WTC11 (cell line): ENCODE data around the gene NCBP1. TPM values are rescaled to one million over a fixed set of nuclear protein-coding genes. Genes with fewer than 3 reads are reported as not detected.
"Not testable (repeated sequence)": the region's sequence is repeated elsewhere in the genome, so short reads cannot be mapped to it uniquely, and the experiment has no call there.

ENCODE experiments used
- ATAC-seq: fragments of 200-7000 bp; cut with Tn5 transposase; 2 replicates; pipeline ENCODE4 v1.10.0; 2021; ENCODE audit warnings: mild to moderate bottlenecking, moderate library complexity
- CTCF ChIA-PET: fragments of 300-600 bp; sonication (Branson Sonifier 250); formaldehyde crosslinking; loops from one replicate; lab custom pipeline; 2021; ENCODE audit warnings: antibody characterized with exemption; lab: Charles Lee
- POLR2A ChIA-PET: fragments of 350-600 bp; sonication (Branson Sonifier 250); formaldehyde crosslinking; loops from one replicate; lab custom pipeline; 2021; ENCODE audit warnings: antibody characterized with exemption; lab: Charles Lee
- DNase-seq: peaks from one replicate; pipeline ENCODE4 v3.0.0; 2021; ENCODE audit warnings: low spot score
- H3K27ac Mint-ChIP-seq: 2 replicates; pipeline ENCODE4 v1.8.0; 2021; ENCODE audit warnings: mixed read lengths
- H3K27me3 Mint-ChIP-seq: 2 replicates; pipeline ENCODE4 v1.8.0; 2021; ENCODE audit warnings: low read depth, mild to moderate bottlenecking, moderate library complexity, mixed read lengths
- H3K36me3 Mint-ChIP-seq: 2 replicates; pipeline ENCODE4 v1.8.0; 2021; ENCODE audit warnings: mixed read lengths
- H3K4me1 Mint-ChIP-seq: 2 replicates; pipeline ENCODE4 v1.8.0; 2022; ENCODE audit warnings: mixed read lengths
- H3K4me3 Mint-ChIP-seq: 2 replicates; pipeline ENCODE4 v1.8.0; 2021; ENCODE audit warnings: mild to moderate bottlenecking, moderate library complexity, mixed read lengths
- H3K9me3 Mint-ChIP-seq: 2 replicates; pipeline ENCODE4 v1.8.0; 2021; ENCODE audit warnings: mixed read lengths
- ETV6 ChIP-seq: sonication (generic); formaldehyde crosslinking; IDR thresholded peaks from 2 replicates; pipeline ENCODE4 v1.8.1; 2022; ENCODE audit warnings: mild to moderate bottlenecking, missing genetic modification reagents
- IRF2 ChIP-seq: sonication (generic); formaldehyde crosslinking; IDR thresholded peaks from 2 replicates; pipeline ENCODE4 v1.8.0; 2022; ENCODE audit warnings: low read depth, missing genetic modification reagents, borderline replicate concordance
- JUN ChIP-seq: sonication (generic); formaldehyde crosslinking; IDR thresholded peaks from 2 replicates; pipeline ENCODE4 v1.8.0; 2023; ENCODE audit warnings: mild to moderate bottlenecking, missing genetic modification reagents
- MYBL2 ChIP-seq: sonication (generic); formaldehyde crosslinking; IDR thresholded peaks from 2 replicates; pipeline ENCODE4 v1.8.1; 2023; ENCODE audit warnings: mild to moderate bottlenecking, moderate library complexity, missing genetic modification reagents
- NFE2L1 ChIP-seq: sonication (generic); formaldehyde crosslinking; IDR thresholded peaks from 2 replicates; pipeline ENCODE4 v1.8.1; 2023; ENCODE audit warnings: missing genetic modification reagents
- NR3C1 ChIP-seq: sonication (generic); formaldehyde crosslinking; conservative IDR thresholded peaks from 2 replicates; pipeline ENCODE4 v1.8.1; 2023; ENCODE audit warnings: low read depth, mild to moderate bottlenecking, missing genetic modification reagents
- OVOL2 ChIP-seq: fragments of 250-450 bp; sonication (Bioruptor Pico); IDR thresholded peaks from 2 replicates; pipeline ENCODE4 v1.9.0; 2021; ENCODE audit warnings: mild to moderate bottlenecking, borderline replicate concordance
- RELA ChIP-seq: sonication (generic); formaldehyde crosslinking; IDR thresholded peaks from 2 replicates; pipeline ENCODE4 v1.8.1; 2022; ENCODE audit warnings: missing genetic modification reagents, mild to moderate bottlenecking, borderline replicate concordance
- RORB ChIP-seq: fragments of 250-450 bp; sonication (Bioruptor Pico); IDR thresholded peaks from 2 replicates; pipeline ENCODE4 v1.9.0; 2021; ENCODE audit warnings: mild to moderate bottlenecking
- SP1 ChIP-seq: sonication (generic); formaldehyde crosslinking; conservative IDR thresholded peaks from 2 replicates; pipeline ENCODE4 v1.8.1; 2022; ENCODE audit warnings: missing genetic modification reagents
- TCF7 ChIP-seq: sonication (generic); formaldehyde crosslinking; IDR thresholded peaks from 2 replicates; pipeline ENCODE4 v1.8.0; 2022; ENCODE audit warnings: mild to moderate bottlenecking, low read depth, missing genetic modification reagents, moderate library complexity
- TEAD1 ChIP-seq: sonication (generic); formaldehyde crosslinking; IDR thresholded peaks from 2 replicates; pipeline ENCODE4 v1.8.0; 2022; ENCODE audit warnings: mild to moderate bottlenecking, missing genetic modification reagents
- TEAD4 ChIP-seq: sonication (generic); formaldehyde crosslinking; IDR thresholded peaks from 2 replicates; pipeline ENCODE4 v1.8.0; 2022; ENCODE audit warnings: mild to moderate bottlenecking, missing genetic modification reagents
- TP53 ChIP-seq: sonication (generic); formaldehyde crosslinking; IDR thresholded peaks from 2 replicates; pipeline ENCODE4 v1.8.1; 2023; ENCODE audit warnings: mild to moderate bottlenecking, missing genetic modification reagents
- ZBTB21 ChIP-seq: sonication (generic); formaldehyde crosslinking; IDR thresholded peaks from 2 replicates; pipeline ENCODE4 v1.8.1; 2023; ENCODE audit warnings: mild to moderate bottlenecking, missing genetic modification reagents, borderline replicate concordance
- ZNF396 ChIP-seq: fragments of 250-450 bp; sonication (Bioruptor Pico); IDR thresholded peaks from 2 replicates; pipeline ENCODE4 v1.8.0; 2021; ENCODE audit warnings: mild to moderate bottlenecking, moderate library complexity, borderline replicate concordance
- ZNF416 ChIP-seq: fragments of 250-450 bp; sonication (Bioruptor Pico); IDR thresholded peaks from 2 replicates; pipeline ENCODE4 v1.9.0; 2021; ENCODE audit warnings: mild to moderate bottlenecking, inconsistent platforms
- total RNA-seq: library from RNA; stranded (reverse); gene quantifications from 3 replicates; pipeline ENCODE4 v1.2.3, GENCODE V29; 2021
- TF ChIP-seq, protein P1 (sequence below): fragments of 250-450 bp; sonication (Bioruptor Pico); IDR thresholded peaks from 2 replicates; pipeline ENCODE4 v1.9.0; 2021; ENCODE audit warnings: mild to moderate bottlenecking
- TF ChIP-seq, protein P2 (sequence below): sonication (generic); formaldehyde crosslinking; IDR thresholded peaks from 2 replicates; pipeline ENCODE4 v1.8.0; 2022; ENCODE audit warnings: mild to moderate bottlenecking, missing genetic modification reagents
- TF ChIP-seq, protein P3 (sequence below): sonication (generic); formaldehyde crosslinking; IDR thresholded peaks from 2 replicates; pipeline ENCODE4 v1.8.1; 2023; ENCODE audit warnings: mild to moderate bottlenecking, missing genetic modification reagents
- TF ChIP-seq, protein P4 (sequence below): fragments of 250-450 bp; sonication (Bioruptor Pico); IDR thresholded peaks from 2 replicates; pipeline ENCODE4 v1.8.0; 2021; ENCODE audit warnings: mild to moderate bottlenecking
- TF ChIP-seq, protein P5 (sequence below): fragments of 250-450 bp; sonication (Bioruptor Pico); IDR thresholded peaks from 2 replicates; pipeline ENCODE4 v1.9.0; 2021; ENCODE audit warnings: mild to moderate bottlenecking, borderline replicate concordance
- TF ChIP-seq, protein P6 (sequence below): sonication (generic); formaldehyde crosslinking; IDR thresholded peaks from 2 replicates; pipeline ENCODE4 v1.8.0; 2022; ENCODE audit warnings: mild to moderate bottlenecking, missing genetic modification reagents

The NCBP1 gene
- total RNA-seq, 1 experiment from 2014 or later: 61.1 TPM

DNA sequence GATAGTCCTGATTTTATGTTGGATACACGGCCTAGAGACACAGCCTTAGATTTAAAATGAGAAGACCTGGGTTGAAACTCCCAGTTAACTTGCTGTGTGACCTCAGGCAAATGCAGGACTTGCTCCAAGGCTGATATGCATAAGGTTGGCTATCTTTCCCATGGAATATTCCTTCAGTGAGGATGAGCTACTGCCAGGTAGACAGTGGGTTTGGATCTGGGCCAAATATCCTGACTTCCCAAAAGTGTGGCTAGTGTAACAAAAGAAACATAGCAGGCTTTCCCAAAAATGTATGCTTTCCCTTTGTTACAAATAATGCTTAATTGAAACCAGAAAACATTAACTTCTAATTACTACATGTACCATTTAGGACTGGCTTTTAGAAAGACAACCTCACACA, 64.2 kb downstream of the NCBP1 start (continued):
- TF ChIP-seq RORB (CRISPR knock-in tag) (no peak), IRF2 (CRISPR knock-in tag) (no peak), SP1 (CRISPR knock-in tag) (no peak), TEAD1 (no peak), MYBL2 (CRISPR knock-in tag) (no peak), TEAD4 (CRISPR knock-in tag) (no peak), JUN (CRISPR knock-in tag) (no peak), OVOL2 (CRISPR knock-in tag) (no peak), TCF7 (CRISPR knock-in tag) (no peak), ETV6 (no peak)
- TF ChIP-seq, protein P1, sequence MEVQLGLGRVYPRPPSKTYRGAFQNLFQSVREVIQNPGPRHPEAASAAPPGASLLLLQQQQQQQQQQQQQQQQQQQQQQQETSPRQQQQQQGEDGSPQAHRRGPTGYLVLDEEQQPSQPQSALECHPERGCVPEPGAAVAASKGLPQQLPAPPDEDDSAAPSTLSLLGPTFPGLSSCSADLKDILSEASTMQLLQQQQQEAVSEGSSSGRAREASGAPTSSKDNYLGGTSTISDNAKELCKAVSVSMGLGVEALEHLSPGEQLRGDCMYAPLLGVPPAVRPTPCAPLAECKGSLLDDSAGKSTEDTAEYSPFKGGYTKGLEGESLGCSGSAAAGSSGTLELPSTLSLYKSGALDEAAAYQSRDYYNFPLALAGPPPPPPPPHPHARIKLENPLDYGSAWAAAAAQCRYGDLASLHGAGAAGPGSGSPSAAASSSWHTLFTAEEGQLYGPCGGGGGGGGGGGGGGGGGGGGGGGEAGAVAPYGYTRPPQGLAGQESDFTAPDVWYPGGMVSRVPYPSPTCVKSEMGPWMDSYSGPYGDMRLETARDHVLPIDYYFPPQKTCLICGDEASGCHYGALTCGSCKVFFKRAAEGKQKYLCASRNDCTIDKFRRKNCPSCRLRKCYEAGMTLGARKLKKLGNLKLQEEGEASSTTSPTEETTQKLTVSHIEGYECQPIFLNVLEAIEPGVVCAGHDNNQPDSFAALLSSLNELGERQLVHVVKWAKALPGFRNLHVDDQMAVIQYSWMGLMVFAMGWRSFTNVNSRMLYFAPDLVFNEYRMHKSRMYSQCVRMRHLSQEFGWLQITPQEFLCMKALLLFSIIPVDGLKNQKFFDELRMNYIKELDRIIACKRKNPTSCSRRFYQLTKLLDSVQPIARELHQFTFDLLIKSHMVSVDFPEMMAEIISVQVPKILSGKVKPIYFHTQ (CRISPR knock-in tag): no peak
- TF ChIP-seq, protein P2, sequence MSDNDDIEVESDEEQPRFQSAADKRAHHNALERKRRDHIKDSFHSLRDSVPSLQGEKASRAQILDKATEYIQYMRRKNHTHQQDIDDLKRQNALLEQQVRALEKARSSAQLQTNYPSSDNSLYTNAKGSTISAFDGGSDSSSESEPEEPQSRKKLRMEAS (CRISPR knock-in tag): no peak
- TF ChIP-seq, protein P3, sequence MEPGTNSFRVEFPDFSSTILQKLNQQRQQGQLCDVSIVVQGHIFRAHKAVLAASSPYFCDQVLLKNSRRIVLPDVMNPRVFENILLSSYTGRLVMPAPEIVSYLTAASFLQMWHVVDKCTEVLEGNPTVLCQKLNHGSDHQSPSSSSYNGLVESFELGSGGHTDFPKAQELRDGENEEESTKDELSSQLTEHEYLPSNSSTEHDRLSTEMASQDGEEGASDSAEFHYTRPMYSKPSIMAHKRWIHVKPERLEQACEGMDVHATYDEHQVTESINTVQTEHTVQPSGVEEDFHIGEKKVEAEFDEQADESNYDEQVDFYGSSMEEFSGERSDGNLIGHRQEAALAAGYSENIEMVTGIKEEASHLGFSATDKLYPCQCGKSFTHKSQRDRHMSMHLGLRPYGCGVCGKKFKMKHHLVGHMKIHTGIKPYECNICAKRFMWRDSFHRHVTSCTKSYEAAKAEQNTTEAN (CRISPR knock-in tag): no peak

DNA sequence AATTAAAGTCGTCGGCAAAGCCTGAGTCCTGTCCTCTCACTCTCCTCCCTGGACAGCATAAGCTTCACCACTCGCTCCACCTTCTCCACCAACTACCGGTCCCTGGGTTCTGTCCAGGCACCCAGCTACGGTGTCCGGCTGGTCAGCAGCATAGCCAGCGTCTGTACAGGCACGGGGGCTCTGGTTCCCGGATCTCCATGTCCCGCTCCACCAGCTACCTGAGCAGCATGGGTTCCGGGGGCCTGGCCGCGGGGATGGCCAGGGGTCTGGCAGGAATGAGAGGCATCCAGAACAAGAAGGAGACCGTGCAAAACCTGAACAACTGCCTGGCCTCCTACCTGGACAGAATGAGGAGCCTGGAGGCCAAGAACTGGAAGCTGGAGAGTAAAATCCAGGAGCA, 65.2 kb downstream of the NCBP1 start:
- ChIA-PET POLR2A (no interaction called here), CTCF (no interaction called here)
- Mint-ChIP-seq H3K36me3 (no peaks in the 10 kb centered on the region), H3K4me1 (peaks cover 20% of the 10 kb centered on the region)
- TF ChIP-seq RELA (CRISPR knock-in tag): no peak
- no peak for TF ChIP-seq ZBTB21 (CRISPR knock-in tag)
- TF ChIP-seq NR3C1 (CRISPR knock-in tag): no peak
- no peak for TF ChIP-seq IRF2 (CRISPR knock-in tag)
- TF ChIP-seq NFE2L1 (CRISPR knock-in tag): no peak
- TF ChIP-seq, protein P4, sequence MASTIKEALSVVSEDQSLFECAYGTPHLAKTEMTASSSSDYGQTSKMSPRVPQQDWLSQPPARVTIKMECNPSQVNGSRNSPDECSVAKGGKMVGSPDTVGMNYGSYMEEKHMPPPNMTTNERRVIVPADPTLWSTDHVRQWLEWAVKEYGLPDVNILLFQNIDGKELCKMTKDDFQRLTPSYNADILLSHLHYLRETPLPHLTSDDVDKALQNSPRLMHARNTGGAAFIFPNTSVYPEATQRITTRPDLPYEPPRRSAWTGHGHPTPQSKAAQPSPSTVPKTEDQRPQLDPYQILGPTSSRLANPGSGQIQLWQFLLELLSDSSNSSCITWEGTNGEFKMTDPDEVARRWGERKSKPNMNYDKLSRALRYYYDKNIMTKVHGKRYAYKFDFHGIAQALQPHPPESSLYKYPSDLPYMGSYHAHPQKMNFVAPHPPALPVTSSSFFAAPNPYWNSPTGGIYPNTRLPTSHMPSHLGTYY: no peak
- TF ChIP-seq ZNF416 (CRISPR knock-in tag): no peak
- TF ChIP-seq SP1 (CRISPR knock-in tag): no peak
- TF ChIP-seq, protein P5, sequence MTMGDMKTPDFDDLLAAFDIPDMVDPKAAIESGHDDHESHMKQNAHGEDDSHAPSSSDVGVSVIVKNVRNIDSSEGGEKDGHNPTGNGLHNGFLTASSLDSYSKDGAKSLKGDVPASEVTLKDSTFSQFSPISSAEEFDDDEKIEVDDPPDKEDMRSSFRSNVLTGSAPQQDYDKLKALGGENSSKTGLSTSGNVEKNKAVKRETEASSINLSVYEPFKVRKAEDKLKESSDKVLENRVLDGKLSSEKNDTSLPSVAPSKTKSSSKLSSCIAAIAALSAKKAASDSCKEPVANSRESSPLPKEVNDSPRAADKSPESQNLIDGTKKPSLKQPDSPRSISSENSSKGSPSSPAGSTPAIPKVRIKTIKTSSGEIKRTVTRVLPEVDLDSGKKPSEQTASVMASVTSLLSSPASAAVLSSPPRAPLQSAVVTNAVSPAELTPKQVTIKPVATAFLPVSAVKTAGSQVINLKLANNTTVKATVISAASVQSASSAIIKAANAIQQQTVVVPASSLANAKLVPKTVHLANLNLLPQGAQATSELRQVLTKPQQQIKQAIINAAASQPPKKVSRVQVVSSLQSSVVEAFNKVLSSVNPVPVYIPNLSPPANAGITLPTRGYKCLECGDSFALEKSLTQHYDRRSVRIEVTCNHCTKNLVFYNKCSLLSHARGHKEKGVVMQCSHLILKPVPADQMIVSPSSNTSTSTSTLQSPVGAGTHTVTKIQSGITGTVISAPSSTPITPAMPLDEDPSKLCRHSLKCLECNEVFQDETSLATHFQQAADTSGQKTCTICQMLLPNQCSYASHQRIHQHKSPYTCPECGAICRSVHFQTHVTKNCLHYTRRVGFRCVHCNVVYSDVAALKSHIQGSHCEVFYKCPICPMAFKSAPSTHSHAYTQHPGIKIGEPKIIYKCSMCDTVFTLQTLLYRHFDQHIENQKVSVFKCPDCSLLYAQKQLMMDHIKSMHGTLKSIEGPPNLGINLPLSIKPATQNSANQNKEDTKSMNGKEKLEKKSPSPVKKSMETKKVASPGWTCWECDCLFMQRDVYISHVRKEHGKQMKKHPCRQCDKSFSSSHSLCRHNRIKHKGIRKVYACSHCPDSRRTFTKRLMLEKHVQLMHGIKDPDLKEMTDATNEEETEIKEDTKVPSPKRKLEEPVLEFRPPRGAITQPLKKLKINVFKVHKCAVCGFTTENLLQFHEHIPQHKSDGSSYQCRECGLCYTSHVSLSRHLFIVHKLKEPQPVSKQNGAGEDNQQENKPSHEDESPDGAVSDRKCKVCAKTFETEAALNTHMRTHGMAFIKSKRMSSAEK (CRISPR knock-in tag): no peak
- no peak for TF ChIP-seq TP53
- TF ChIP-seq ZNF396 (CRISPR knock-in tag): no peak
- TF ChIP-seq, protein P6, sequence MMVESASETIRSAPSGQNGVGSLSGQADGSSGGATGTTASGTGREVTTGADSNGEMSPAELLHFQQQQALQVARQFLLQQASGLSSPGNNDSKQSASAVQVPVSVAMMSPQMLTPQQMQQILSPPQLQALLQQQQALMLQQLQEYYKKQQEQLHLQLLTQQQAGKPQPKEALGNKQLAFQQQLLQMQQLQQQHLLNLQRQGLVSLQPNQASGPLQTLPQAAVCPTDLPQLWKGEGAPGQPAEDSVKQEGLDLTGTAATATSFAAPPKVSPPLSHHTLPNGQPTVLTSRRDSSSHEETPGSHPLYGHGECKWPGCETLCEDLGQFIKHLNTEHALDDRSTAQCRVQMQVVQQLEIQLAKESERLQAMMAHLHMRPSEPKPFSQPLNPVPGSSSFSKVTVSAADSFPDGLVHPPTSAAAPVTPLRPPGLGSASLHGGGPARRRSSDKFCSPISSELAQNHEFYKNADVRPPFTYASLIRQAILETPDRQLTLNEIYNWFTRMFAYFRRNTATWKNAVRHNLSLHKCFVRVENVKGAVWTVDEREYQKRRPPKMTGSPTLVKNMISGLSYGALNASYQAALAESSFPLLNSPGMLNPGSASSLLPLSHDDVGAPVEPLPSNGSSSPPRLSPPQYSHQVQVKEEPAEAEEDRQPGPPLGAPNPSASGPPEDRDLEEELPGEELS: no peak
- TF ChIP-seq, all 79 proteins: peak for 0
- Mint-ChIP-seq H3K27ac (no peak overlapping the region), H3K4me3 (no peak overlapping the region), H3K27me3 (peaks cover 54% of the 10 kb centered on the region), H3K9me3 (no peaks in the 10 kb centered on the region)
- DNase-seq: no peak
- no peak for ATAC-seq

DNA sequence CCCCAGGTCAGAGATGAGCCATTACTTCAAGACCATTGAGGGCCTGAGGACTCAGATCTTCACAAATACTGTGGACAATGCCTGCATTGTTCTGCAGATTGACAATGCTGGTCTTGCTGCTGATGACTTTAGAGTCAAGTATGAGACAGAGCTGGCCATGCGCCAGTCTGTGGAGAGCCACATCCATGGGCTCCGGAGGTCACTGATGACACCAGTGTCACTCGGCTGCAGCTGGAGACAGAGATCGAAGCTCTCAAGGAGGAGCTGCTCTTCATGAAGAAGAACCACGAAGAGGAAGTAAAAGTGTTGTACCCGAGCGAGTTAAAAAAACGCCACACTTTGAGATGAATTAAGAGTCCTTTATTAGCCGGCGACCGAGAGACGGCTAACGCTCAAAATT, 65.7 kb downstream of the NCBP1 start:
- not testable (repeated sequence) for H3K9me3 Mint-ChIP-seq
- H3K27me3 Mint-ChIP-seq: peaks cover 58% of the 10 kb centered on the region

More for the DNA sequence above, 65.7 kb downstream of the NCBP1 start:
- CTCF ChIA-PET: interaction anchor here (0.7 kb wide), 1 partner anchor 59 kb away, joined by 3 read pairs; no protein-coding TSS in a partner anchor
- H3K36me3 Mint-ChIP-seq, H3K27ac Mint-ChIP-seq, DNase-seq, POLR2A ChIA-PET, H3K4me3 Mint-ChIP-seq, ATAC-seq: not testable (repeated sequence)
- H3K4me1 Mint-ChIP-seq: peaks cover 20% of the 10 kb centered on the region
